Transverse colon (tissue), 4 donors: ENCODE data around the gene KLHL11. TPM values are rescaled to one million over a fixed set of nuclear protein-coding genes. Genes with fewer than 3 reads are reported as not detected.
A peak's percentile ranks its signal among the peaks of the same experiment; 100 is the strongest.
"Not testable (repeated sequence)": the region's sequence is repeated elsewhere in the genome, so short reads cannot be mapped to it uniquely, and the experiment has no call there.

Source experiments
- DNase-seq: peaks from one replicate; pipeline ENCODE4 v3.0.0-alpha.2; 2019
- H3K27ac ChIP-seq, 4 donors: fragments of 200-600 bp; sonication (generic); 2 replicates each; pipeline ENCODE4 v1.5.1; 2016 to 2018; ENCODE audit warnings: inconsistent platforms in 4 of 4
- H3K27me3 ChIP-seq: fragments of 200-600 bp; sonication (generic); 2 replicates; pipeline ENCODE4 v1.5.1; 2017; ENCODE audit warnings: inconsistent platforms
- H3K36me3 ChIP-seq, 4 donors: fragments of 200-600 bp; sonication (generic); 2 replicates each; pipeline ENCODE4 v1.5.1; 2017 to 2019; ENCODE audit warnings: inconsistent platforms in 4 of 4
- H3K4me1 ChIP-seq, 4 donors: fragments of 200-600 bp; sonication (generic); 2 replicates each; pipeline ENCODE4 v1.5.1; 2017 to 2020; ENCODE audit warnings: inconsistent platforms in 4 of 4
- H3K4me3 ChIP-seq, 4 donors: fragments of 200-600 bp; sonication (generic); 1 replicate in 1 of 4; 2 replicates in 3 of 4; pipeline versions ENCODE4 v1.5.1 to v1.6.1; 2017 to 2019; ENCODE audit warnings: inconsistent platforms in 4 of 4
- H3K9me3 ChIP-seq, 2 donors: fragments of 200-600 bp; sonication (generic); 2 replicates each; pipeline ENCODE4 v1.5.1; 2017 to 2019; ENCODE audit warnings: inconsistent platforms in 2 of 2
- EP300 ChIP-seq: sonication (generic); formaldehyde crosslinking; IDR thresholded peaks from one replicate; pipeline ENCODE4 v1.6.1; 2017; ENCODE audit warnings: antibody characterized with exemption, low read depth
- POLR2A ChIP-seq: fragments of 450-650 bp; IDR thresholded peaks from one replicate; pipeline ENCODE4 v1.6.1; 2016; ENCODE audit warnings: antibody characterized with exemption, mild to moderate bottlenecking, moderate library complexity
- POLR2AphosphoS5 ChIP-seq, 3 donors: sonication (generic); formaldehyde crosslinking; IDR thresholded peaks; one replicate each; pipeline ENCODE4 v1.6.1; 2016; ENCODE audit warnings: antibody characterized with exemption in 3 of 3
- WGBS, 2 donors: methylation state at CpG; one replicate each; pipeline ENCODE4 v1.1.5; 2018; ENCODE audit warnings: low coverage in 1 of 2; 5-methylcytosine and 5-hydroxymethylcytosine counted together
- in situ Hi-C, 4 donors: fragments of 200-750 bp; cut with MboI; loops; one replicate each; pipeline versions ENCODE4 v1.15.0 to v1.15.1; 2017; ENCODE audit warnings: low sequenced_read_pairs in 3 of 4, low pct_ligation_motif_present in 1 of 4, low pct_unique_long_range_greater_than_20kb in 1 of 4
- intact Hi-C: fragments of 100-400 bp; cut with DNase I; formaldehyde crosslinking; loops from one replicate; pipeline ENCODE4 v1.15.1; 2023; ENCODE audit warnings: low total_unique reads
- total RNA-seq, 4 donors: library from RNA; depleted of rRNA; stranded (reverse); fragments of >200 nt; gene quantifications; one replicate each; pipeline ENCODE4 v1.1.0, GENCODE V29; 2016
- TF ChIP-seq, protein P1 (sequence below), 5 experiments: fragments of 200-600 bp in 3 of 5; fragments of 450-650 bp in 2 of 5; sonication (generic) in 3 of 5; IDR thresholded peaks; 1 replicate in 2 of 5; 2 replicates in 3 of 5; pipeline ENCODE4 v1.5.1; 2016 to 2017; ENCODE audit warnings: antibody characterized with exemption in 5 of 5, inconsistent platforms in 3 of 5, mild to moderate bottlenecking in 2 of 5, moderate library complexity in 1 of 5

KLHL11 gene
- total RNA-seq, 4 donors from 2014 or later = 5.4 to 19.5 (median 15.9) TPM

DNA sequence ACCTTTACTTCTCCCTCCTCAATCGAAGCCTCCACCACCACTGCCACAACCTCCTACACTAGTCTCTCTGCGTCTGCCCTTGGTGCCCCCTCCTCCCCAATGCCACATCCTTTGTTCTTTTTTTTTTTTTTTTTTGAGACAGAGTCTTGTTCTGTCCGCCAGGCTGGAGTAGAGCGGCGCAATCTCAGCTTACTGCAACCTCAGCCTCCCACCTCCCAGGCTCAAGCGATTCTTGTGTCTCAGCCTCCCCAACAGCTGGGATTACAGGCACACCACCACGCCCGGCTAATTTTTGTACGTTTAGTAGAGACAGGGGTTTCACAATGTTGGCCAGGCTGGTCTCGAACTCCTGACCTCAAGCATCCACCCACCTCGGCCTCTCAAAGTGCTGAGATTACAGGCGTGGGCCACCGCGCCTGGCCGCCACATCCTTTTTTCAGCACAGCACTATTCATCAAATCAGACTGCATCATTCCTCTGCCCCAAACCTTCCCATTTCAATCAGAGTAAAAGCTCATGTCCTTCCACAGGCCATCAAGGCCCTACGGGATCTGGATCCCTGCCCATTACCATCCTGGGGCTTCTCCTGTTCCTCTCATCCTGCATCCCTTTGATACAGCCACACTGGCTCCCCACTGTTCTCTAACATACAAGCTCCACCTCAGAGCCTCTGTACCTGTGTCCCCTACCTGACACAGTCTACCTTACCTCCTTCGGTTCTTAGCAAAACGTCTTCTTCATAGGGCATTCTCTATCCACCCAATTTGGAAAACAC is 2.0 kb downstream of the KLHL11 start:
- Histone ChIP-seq H3K4me1 (peaks cover 12 to 37% (median 19%) of the 10 kb centered on the region in 4 donors), H3K27ac (no peak overlapping the region), H3K36me3 (peaks cover 0 to 10% (median 3%) of the 10 kb centered on the region in 4 donors), H3K9me3 (no peaks in the 10 kb centered on the region), H3K4me3 (peak overlapping the region in 1 of 4 donors; percentile 87), H3K27me3 (no peaks in the 10 kb centered on the region)
- intact Hi-C loops (no loop called here), in situ Hi-C loops (no loop called here)
- no peak for DNase-seq
- WGBS, 2 donors = 58 to 69% methylated on average over 10 to 18 of the region's 18 CpGs
- TF ChIP-seq, protein P1, sequence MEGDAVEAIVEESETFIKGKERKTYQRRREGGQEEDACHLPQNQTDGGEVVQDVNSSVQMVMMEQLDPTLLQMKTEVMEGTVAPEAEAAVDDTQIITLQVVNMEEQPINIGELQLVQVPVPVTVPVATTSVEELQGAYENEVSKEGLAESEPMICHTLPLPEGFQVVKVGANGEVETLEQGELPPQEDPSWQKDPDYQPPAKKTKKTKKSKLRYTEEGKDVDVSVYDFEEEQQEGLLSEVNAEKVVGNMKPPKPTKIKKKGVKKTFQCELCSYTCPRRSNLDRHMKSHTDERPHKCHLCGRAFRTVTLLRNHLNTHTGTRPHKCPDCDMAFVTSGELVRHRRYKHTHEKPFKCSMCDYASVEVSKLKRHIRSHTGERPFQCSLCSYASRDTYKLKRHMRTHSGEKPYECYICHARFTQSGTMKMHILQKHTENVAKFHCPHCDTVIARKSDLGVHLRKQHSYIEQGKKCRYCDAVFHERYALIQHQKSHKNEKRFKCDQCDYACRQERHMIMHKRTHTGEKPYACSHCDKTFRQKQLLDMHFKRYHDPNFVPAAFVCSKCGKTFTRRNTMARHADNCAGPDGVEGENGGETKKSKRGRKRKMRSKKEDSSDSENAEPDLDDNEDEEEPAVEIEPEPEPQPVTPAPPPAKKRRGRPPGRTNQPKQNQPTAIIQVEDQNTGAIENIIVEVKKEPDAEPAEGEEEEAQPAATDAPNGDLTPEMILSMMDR (IDR thresholded peaks at IDR 0.05) = no peak
- no peak for TF ChIP-seq POLR2AphosphoS5 (IDR thresholded peaks at IDR 0.05)
- no peak for TF ChIP-seq POLR2A
- TF ChIP-seq EP300 = no peak

DNA sequence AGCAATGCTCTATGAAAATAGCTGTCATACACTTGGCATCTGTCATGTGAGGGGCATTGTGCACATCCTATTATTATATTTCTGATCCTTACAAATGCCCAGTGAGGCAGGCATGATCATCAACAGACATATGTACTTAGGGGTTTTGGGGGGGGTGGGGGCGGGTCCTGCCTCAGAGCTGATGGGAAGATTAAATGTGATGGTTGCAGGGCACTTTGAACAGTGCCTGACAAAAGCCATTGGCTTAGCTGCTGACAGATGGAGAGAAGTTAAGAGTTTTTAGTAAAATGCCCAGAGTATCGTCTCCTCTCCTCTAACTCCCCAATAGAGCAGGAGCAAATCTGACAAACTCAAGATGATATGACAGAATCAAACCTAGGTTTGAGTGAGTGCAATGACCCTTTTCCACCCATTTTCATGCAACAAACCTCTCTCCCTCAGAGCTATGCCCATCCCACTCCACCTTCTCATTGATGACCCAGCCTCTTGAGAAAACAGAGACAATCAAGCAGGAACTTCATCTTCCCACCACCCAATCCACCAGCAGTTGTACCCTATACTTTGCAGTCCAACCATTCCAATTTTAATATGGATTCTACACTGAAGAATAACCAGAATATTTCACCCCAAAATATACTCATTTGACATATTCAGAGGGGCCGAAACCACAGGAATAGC is 4.8 kb downstream of the KLHL11 start:
- Histone ChIP-seq H3K4me1 (peaks cover 12 to 36% (median 18%) of the 10 kb centered on the region in 4 donors), H3K27me3 (no peaks in the 10 kb centered on the region), H3K9me3 (no peaks in the 10 kb centered on the region), H3K36me3 (no peaks in the 10 kb centered on the region), H3K27ac (no peak overlapping the region), H3K4me3 (no peak overlapping the region)
- TF ChIP-seq EP300 = no peak
- TF ChIP-seq POLR2AphosphoS5 (IDR thresholded peaks at IDR 0.05) = no peak
- TF ChIP-seq, protein P1 (IDR thresholded peaks at IDR 0.05) = no peak
- TF ChIP-seq POLR2A = no peak
- intact Hi-C loops = no loop called here
- 92 to 94% methylated on average over 2 to 3 of the region's 3 CpGs for WGBS, 2 donors
- DNase-seq = no peak
- in situ Hi-C loops = no loop called here

DNA sequence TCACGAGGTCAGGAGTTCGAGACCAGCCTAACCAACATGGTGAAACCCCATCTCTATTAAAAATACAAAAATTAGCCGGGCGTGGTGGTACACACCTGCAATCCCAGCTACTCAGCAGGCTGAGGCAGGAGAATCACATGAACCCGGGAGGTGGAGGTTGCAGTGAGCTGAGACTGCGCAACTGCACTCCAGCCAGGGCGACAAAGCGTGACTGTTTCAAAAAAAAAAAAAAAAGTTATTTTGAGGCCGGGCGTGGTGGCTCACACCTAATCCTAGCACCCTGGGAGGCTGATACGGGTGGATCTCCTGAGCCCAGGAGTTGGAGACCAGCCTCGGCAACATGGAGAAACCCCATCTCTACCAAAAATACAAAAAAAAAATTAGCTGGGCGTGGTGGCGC is 13.8 kb downstream of the KLHL11 start:
- intact Hi-C loops, H3K27ac ChIP-seq, H3K27me3 ChIP-seq, DNase-seq, H3K9me3 ChIP-seq, in situ Hi-C loops, H3K4me1 ChIP-seq, H3K4me3 ChIP-seq: not testable (repeated sequence)
- WGBS, 2 donors = 90 to 100% methylated on average over 4 to 14 of the region's 14 CpGs
- peaks cover 0 to 17% (median 4%) of the 10 kb centered on the region in 4 donors for H3K36me3 ChIP-seq

- no peak for TF ChIP-seq POLR2AphosphoS5 (IDR thresholded peaks at IDR 0.05)
- TF ChIP-seq POLR2A = no peak
- TF ChIP-seq, protein P1 (IDR thresholded peaks at IDR 0.05) = no peak
- peaks cover 0 to 9% (median 2%) of the 10 kb centered on the region in 4 donors for H3K36me3 ChIP-seq
- intact Hi-C loops = no loop called here
- no peak overlapping the region for H3K27ac ChIP-seq
- WGBS, 2 donors = 72 to 74% methylated on average over 4 of the region's 4 CpGs
- no peaks in the 10 kb centered on the region for H3K9me3 ChIP-seq
- no peak overlapping the region for H3K4me3 ChIP-seq
- no peaks in the 10 kb centered on the region for H3K27me3 ChIP-seq
- in situ Hi-C loops = no loop called here
- no peak for DNase-seq
- H3K4me1 ChIP-seq = peaks cover 0 to 4% (median 2%) of the 10 kb centered on the region in 4 donors
Measured at GRCh38 chr17:41849251-41849990, 15.8 kb downstream of the KLHL11 start.
